ENCODE data around the gene MXRA7. TPM values are rescaled to one million over a fixed set of nuclear protein-coding genes. Genes with fewer than 3 reads are reported as not detected.

The MXRA7 gene
- total and polyA plus RNA-seq, 8 donors = 41.4 to 209 (median 71.6) TPM

GRCh38 chr17:76753061-76753961, 42.5 kb upstream of the MXRA7 start:
- no peaks in the 10 kb centered on the region for H3K4me1 ChIP-seq
- intact Hi-C loops (cut with DNase I; ENCODE audit: low total_unique reads) = no loop called here
- peak overlapping the region in 1 of 5 donors; percentile 52 for H3K27ac ChIP-seq
- TF ChIP-seq EP300 (IDR thresholded peaks at IDR 0.05) (no peak), POLR2AphosphoS5 (IDR thresholded peaks at IDR 0.05) (no peak), POLR2A (IDR thresholded peaks at IDR 0.05) (no peak)
- TF ChIP-seq, protein P1, sequence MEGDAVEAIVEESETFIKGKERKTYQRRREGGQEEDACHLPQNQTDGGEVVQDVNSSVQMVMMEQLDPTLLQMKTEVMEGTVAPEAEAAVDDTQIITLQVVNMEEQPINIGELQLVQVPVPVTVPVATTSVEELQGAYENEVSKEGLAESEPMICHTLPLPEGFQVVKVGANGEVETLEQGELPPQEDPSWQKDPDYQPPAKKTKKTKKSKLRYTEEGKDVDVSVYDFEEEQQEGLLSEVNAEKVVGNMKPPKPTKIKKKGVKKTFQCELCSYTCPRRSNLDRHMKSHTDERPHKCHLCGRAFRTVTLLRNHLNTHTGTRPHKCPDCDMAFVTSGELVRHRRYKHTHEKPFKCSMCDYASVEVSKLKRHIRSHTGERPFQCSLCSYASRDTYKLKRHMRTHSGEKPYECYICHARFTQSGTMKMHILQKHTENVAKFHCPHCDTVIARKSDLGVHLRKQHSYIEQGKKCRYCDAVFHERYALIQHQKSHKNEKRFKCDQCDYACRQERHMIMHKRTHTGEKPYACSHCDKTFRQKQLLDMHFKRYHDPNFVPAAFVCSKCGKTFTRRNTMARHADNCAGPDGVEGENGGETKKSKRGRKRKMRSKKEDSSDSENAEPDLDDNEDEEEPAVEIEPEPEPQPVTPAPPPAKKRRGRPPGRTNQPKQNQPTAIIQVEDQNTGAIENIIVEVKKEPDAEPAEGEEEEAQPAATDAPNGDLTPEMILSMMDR (IDR thresholded peaks at IDR 0.05) = no peak
- H3K4me3 ChIP-seq = no peak overlapping the region
- 82 to 89% (median 88%) methylated on average over 12 of the region's 12 CpGs for WGBS, 5 donors
- DNase-seq = no peak
- peaks cover 30 to 72% (median 66%) of the 10 kb centered on the region in 4 donors for H3K36me3 ChIP-seq
- no peaks in the 10 kb centered on the region for H3K9me3 ChIP-seq
- H3K27me3 ChIP-seq = no peaks in the 10 kb centered on the region

GRCh38 chr17:76752006-76752405, 41.2 kb upstream of the MXRA7 start:
- intact Hi-C loops (cut with DNase I; ENCODE audit: low total_unique reads) = no loop called here
- TF ChIP-seq POLR2A (IDR thresholded peaks at IDR 0.05) (no peak), POLR2AphosphoS5 (IDR thresholded peaks at IDR 0.05) (no peak), EP300 (IDR thresholded peaks at IDR 0.05) (no peak)
- TF ChIP-seq, protein P1 (IDR thresholded peaks at IDR 0.05) = no peak
- peaks cover 0 to 4% (median 0%) of the 10 kb centered on the region in 4 donors for H3K4me1 ChIP-seq
- H3K9me3 ChIP-seq = no peaks in the 10 kb centered on the region
- no peaks in the 10 kb centered on the region for H3K27me3 ChIP-seq
- DNase-seq = no peak
- H3K4me3 ChIP-seq = no peak overlapping the region
- 84 to 90% (median 85%) methylated on average over 4 of the region's 4 CpGs for WGBS, 5 donors
- H3K27ac ChIP-seq = no peak overlapping the region
- peaks cover 27 to 72% (median 63%) of the 10 kb centered on the region in 4 donors for H3K36me3 ChIP-seq

- TF ChIP-seq EP300 (IDR thresholded peaks at IDR 0.05) (no peak), POLR2AphosphoS5 (IDR thresholded peaks at IDR 0.05) (no peak)
- intact Hi-C loops (cut with DNase I; ENCODE audit: low total_unique reads) = no loop called here
- DNase-seq = no peak
- Histone ChIP-seq H3K27ac (no peak overlapping the region), H3K9me3 (no peaks in the 10 kb centered on the region), H3K27me3 (no peaks in the 10 kb centered on the region), H3K36me3 (peaks cover 25 to 72% (median 63%) of the 10 kb centered on the region in 4 donors), H3K4me3 (no peak overlapping the region), H3K4me1 (peaks cover 0 to 4% (median 0%) of the 10 kb centered on the region in 4 donors)
- 87 to 97% (median 95%) methylated on average over 3 of the region's 3 CpGs for WGBS, 5 donors
Observed at GRCh38 chr17:76751416-76751993, 40.7 kb upstream of the MXRA7 start.

DNA sequence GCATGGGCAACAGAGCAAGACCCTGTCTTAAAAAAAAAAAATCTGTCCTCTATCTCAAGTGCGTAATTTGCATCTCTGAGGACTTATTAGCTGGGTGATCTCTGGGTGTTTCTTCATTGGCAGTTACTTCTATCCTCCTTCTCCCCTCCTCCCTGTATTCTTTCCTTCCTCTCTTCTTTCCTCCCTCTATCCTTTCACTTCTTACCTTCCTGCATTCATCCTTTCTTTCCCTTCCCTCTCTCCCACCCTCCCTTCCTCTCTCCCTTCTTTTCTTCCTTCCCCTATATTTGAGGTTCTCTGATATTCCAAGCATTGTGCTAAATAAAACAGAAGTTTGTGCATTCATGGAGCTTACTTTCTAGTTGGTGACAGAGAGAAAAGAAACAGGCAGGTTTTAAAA, 37.9 kb upstream of the MXRA7 start:
- WGBS, 5 donors = 95 to 100% (median 100%) methylated on average over 1 of the region's 1 CpG
- TF ChIP-seq POLR2A (IDR thresholded peaks at IDR 0.05) (no peak), EP300 (IDR thresholded peaks at IDR 0.05) (no peak), POLR2AphosphoS5 (IDR thresholded peaks at IDR 0.05) (no peak)
- TF ChIP-seq, protein P1 (IDR thresholded peaks at IDR 0.05) = no peak
- Histone ChIP-seq H3K36me3 (peaks cover 35 to 75% (median 67%) of the 10 kb centered on the region in 4 donors), H3K4me1 (peaks cover 0 to 4% (median 0%) of the 10 kb centered on the region in 4 donors), H3K9me3 (no peaks in the 10 kb centered on the region), H3K27me3 (no peaks in the 10 kb centered on the region), H3K4me3 (no peak overlapping the region), H3K27ac (no peak overlapping the region)
- intact Hi-C loops (cut with DNase I; ENCODE audit: low total_unique reads) = no loop called here
- no peak for DNase-seq

Data from stomach (tissue), 9 donors.